Measurements from ENCODE around the gene DVL3. TPM values are rescaled to one million over a fixed set of nuclear protein-coding genes. Genes with fewer than 3 reads are reported as not detected.

Gene DVL3
- total RNA-seq, 1 donor from 2014 or later, result 102 TPM

DNA sequence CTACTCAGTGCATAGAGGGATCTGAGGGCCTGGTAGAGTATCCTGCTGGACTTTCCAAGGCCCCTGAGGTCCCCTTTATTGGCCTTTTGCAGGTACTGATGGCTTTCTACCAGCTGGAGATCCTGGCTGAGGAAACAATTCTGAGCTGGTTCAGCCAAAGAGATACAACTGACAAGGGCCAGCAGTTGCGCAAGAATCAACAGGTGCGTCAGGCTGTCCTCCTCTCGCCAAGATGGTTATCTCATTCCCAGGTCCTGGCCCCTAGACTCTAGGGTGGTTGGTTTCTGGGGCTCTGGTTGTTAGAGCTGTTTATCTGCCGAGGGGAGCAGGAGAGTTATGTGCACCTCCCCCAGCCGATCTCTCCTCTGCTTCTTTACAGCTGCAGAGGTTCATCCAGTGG lies 10.7 kb upstream of the DVL3 start:
- no peak for DNase-seq (ENCODE audit: low spot score)
- no peak overlapping the region for H3K4me3 Mint-ChIP-seq (ENCODE audit: unreplicated experiment)
- no peaks in the 10 kb centered on the region for H3K9me3 Mint-ChIP-seq (ENCODE audit: low read depth)
- H3K27me3 Mint-ChIP-seq (ENCODE audit: low read depth), result no peaks in the 10 kb centered on the region
- TF ChIP-seq, protein P1, sequence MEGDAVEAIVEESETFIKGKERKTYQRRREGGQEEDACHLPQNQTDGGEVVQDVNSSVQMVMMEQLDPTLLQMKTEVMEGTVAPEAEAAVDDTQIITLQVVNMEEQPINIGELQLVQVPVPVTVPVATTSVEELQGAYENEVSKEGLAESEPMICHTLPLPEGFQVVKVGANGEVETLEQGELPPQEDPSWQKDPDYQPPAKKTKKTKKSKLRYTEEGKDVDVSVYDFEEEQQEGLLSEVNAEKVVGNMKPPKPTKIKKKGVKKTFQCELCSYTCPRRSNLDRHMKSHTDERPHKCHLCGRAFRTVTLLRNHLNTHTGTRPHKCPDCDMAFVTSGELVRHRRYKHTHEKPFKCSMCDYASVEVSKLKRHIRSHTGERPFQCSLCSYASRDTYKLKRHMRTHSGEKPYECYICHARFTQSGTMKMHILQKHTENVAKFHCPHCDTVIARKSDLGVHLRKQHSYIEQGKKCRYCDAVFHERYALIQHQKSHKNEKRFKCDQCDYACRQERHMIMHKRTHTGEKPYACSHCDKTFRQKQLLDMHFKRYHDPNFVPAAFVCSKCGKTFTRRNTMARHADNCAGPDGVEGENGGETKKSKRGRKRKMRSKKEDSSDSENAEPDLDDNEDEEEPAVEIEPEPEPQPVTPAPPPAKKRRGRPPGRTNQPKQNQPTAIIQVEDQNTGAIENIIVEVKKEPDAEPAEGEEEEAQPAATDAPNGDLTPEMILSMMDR (IDR thresholded peaks at IDR 0.05), result no peak
- H3K4me1 Mint-ChIP-seq (ENCODE audit: low read depth), result peaks cover under 1% of the 10 kb centered on the region
- no peak overlapping the region for H3K27ac Mint-ChIP-seq (ENCODE audit: unreplicated experiment)
- H3K36me3 Mint-ChIP-seq (ENCODE audit: low read depth), result peaks cover 23% of the 10 kb centered on the region

DNA sequence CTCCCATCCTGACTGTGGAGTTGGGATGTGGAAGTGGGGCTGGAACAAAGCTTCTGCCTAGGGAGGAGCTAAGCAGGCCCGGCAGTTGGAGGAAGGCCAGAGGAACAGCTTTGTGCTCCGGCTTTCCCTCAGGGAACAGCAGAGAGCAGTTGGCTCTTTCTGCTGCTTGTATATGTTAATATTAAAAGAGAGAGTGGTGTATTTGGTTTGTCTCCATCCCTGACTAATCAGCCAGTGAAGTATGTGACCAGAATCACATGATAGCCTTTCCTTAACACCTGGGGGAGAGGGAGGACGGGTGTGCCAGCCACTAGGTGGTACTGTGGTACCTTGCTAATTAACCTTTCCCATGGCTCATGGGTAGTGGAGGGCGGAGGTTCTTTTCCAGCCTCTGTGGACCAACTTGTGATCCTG lies 10.1 kb upstream of the DVL3 start:
- peak overlapping the region; percentile 74 for H3K27ac Mint-ChIP-seq (ENCODE audit: unreplicated experiment)
- H3K4me1 Mint-ChIP-seq (ENCODE audit: low read depth), result peaks cover 5% of the 10 kb centered on the region
- no peak for DNase-seq (ENCODE audit: low spot score)
- H3K27me3 Mint-ChIP-seq (ENCODE audit: low read depth), result no peaks in the 10 kb centered on the region
- peaks cover 22% of the 10 kb centered on the region for H3K36me3 Mint-ChIP-seq (ENCODE audit: low read depth)
- H3K4me3 Mint-ChIP-seq (ENCODE audit: unreplicated experiment), result no peak overlapping the region
- H3K9me3 Mint-ChIP-seq (ENCODE audit: low read depth), result no peaks in the 10 kb centered on the region
- TF ChIP-seq, protein P1 (IDR thresholded peaks at IDR 0.05), result peak; percentile 63

DNA sequence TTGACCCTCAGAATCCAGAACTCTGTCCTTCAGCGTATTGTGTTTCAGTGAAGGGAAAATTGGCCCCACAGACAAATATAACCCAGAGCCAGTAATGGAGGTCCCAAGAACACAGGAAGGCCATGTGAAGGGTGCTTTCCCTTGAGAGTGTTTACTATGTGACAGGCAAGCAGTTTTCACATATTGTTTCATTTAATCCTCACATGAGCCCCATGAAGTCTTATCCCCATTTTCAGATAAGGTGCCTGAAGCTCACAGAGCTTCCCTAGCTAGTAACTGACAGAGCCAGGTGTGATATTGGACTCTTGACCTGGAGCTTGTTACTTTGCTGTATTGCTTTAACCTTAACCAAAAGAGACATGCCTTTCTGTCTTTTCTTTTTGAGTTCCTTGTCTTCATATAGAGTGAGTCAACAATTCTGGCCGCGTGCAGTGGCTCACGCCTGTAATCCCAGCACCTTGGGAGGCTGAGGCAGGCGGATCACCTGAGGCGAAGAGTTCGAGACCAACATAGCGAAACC lies 9.4 kb upstream of the DVL3 start:
- no peaks in the 10 kb centered on the region for H3K27me3 Mint-ChIP-seq (ENCODE audit: low read depth)
- peaks cover 16% of the 10 kb centered on the region for H3K36me3 Mint-ChIP-seq (ENCODE audit: low read depth)
- TF ChIP-seq, protein P1 (IDR thresholded peaks at IDR 0.05), result no peak
- no peak overlapping the region for H3K4me3 Mint-ChIP-seq (ENCODE audit: unreplicated experiment)
- H3K4me1 Mint-ChIP-seq (ENCODE audit: low read depth), result peaks cover 5% of the 10 kb centered on the region
- H3K9me3 Mint-ChIP-seq (ENCODE audit: low read depth), result no peaks in the 10 kb centered on the region
- H3K27ac Mint-ChIP-seq (ENCODE audit: unreplicated experiment), result no peak overlapping the region
- DNase-seq (ENCODE audit: low spot score), result no peak

DNA sequence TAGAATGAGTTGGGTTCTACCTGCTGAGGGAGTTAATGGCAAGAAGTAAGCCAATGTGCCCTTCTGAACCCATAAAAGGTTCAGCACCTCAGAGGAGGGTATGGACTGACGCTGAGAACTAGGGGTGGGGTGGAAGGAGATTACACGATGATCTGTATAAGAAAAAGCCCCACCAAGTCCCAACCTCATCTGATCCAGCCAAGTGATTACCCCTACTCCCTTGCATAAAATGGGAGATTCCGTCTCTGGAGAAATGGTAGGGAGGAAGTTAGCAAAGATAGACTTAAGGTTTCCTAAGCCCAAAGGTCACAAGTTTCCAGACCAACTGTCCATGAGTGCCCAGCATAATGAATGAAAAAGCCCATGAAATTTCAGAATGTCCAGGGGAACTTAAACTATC lies 7.1 kb upstream of the DVL3 start:
- H3K27ac Mint-ChIP-seq (ENCODE audit: unreplicated experiment), result no peak overlapping the region
- H3K9me3 Mint-ChIP-seq (ENCODE audit: low read depth), result no peaks in the 10 kb centered on the region
- TF ChIP-seq, protein P1 (IDR thresholded peaks at IDR 0.05), result no peak
- no peak for DNase-seq (ENCODE audit: low spot score)
- H3K36me3 Mint-ChIP-seq (ENCODE audit: low read depth), result peaks cover 2% of the 10 kb centered on the region
- H3K4me1 Mint-ChIP-seq (ENCODE audit: low read depth), result peaks cover 10% of the 10 kb centered on the region
- no peaks in the 10 kb centered on the region for H3K27me3 Mint-ChIP-seq (ENCODE audit: low read depth)
- no peak overlapping the region for H3K4me3 Mint-ChIP-seq (ENCODE audit: unreplicated experiment)

DNA sequence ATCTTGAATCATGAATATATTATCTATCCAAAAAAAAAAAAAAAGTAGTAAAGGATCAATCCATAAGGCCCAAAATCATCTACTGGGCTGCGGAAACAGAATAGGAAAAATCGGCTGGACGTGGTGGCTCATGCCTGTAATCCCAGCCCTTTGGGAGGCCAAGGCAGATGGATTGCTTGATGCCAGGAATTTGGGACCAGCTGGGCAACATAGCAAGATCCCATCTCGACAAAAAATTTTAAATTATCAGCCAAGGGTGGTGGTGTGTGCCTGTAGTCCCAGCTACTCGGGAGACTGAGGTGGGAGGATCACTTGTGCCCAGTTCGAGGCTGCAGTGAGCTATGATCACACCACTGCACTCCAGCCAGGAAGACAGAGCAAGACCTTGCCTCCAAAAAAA lies 6.1 kb upstream of the DVL3 start:
- H3K27ac Mint-ChIP-seq (ENCODE audit: unreplicated experiment), result no peak overlapping the region
- no peaks in the 10 kb centered on the region for H3K9me3 Mint-ChIP-seq (ENCODE audit: low read depth)
- H3K4me1 Mint-ChIP-seq (ENCODE audit: low read depth), result peaks cover 18% of the 10 kb centered on the region
- TF ChIP-seq, protein P1 (IDR thresholded peaks at IDR 0.05), result no peak
- no peaks in the 10 kb centered on the region for H3K36me3 Mint-ChIP-seq (ENCODE audit: low read depth)
- no peak overlapping the region for H3K4me3 Mint-ChIP-seq (ENCODE audit: unreplicated experiment)
- DNase-seq (ENCODE audit: low spot score), result no peak
- H3K27me3 Mint-ChIP-seq (ENCODE audit: low read depth), result no peaks in the 10 kb centered on the region
